ENCODE results near the gene CD63. TPM values are rescaled to one million over a fixed set of nuclear protein-coding genes. Genes with fewer than 3 reads are reported as not detected.

The CD63 gene
- total and polyA plus RNA-seq, 2 of the 13 experiments (the other 11 are each of a cell fraction or from before 2014, with no cell fraction given) = 234 to 277 TPM

DNA sequence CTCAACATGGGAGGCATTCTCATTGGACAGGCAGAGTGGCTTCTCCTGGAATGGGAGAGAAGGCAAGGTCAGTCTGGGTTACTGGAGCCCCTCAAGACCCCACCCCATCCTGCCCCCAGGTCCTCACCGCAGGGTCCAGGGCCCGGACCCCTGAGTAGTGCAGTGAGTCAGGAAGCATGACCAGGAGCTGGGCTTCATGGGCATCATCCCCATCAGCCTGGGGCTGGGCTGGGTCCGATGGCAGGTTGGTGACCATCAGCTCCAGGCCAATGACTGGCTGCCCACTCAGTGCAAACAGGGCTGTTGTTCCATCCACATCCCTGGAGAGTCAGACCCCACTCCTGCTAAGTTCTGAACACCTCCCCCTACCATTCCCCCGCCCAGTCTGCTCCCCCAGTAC lies 34.2 kb downstream of the CD63 start:
- DNase-seq (ENCODE audit: low spot score) (no peak), ATAC-seq (no peak), FAIRE-seq (no peak)
- H3K36me3 ChIP-seq (replicated peaks in 1 of 2; ENCODE audit: control insufficient read depth in 1 of 2, insufficient read depth in 2 of 2, low read length in 2 of 2) = no peaks in the 10 kb centered on the region
- TF ChIP-seq SSRP1 (CRISPR knock-in tag; IDR thresholded peaks at IDR 0.05) (no peak), CCDC6 (CRISPR knock-in tag; IDR thresholded peaks at IDR 0.05) (no peak), ZNF501 (CRISPR knock-in tag; IDR thresholded peaks at IDR 0.05) (no peak), PITX1 (CRISPR knock-in tag; IDR thresholded peaks at IDR 0.05) (no peak), RFX1 (IDR thresholded peaks at IDR 0.05) (no peak), PPARG (CRISPR knock-in tag; conservative IDR thresholded peaks at IDR 0.05) (no peak), ATM (IDR thresholded peaks at IDR 0.05; ENCODE audit: borderline replicate concordance) (no peak), AKAP8 (CRISPR knock-in tag; IDR thresholded peaks at IDR 0.05) (no peak), ADNP (CRISPR knock-in tag; IDR thresholded peaks at IDR 0.05) (no peak), MED13 (CRISPR knock-in tag; IDR thresholded peaks at IDR 0.05) (no peak), TCF7L2 (IDR thresholded peaks at IDR 0.05; ENCODE audit: low read depth, low read length) (no peak), KAT8 (CRISPR knock-in tag; IDR thresholded peaks at IDR 0.05) (no peak), CCAR2 (optimal IDR thresholded peaks at IDR 0.05; ENCODE audit: low read depth, low read length) (no peak)
- TF ChIP-seq, protein P1, sequence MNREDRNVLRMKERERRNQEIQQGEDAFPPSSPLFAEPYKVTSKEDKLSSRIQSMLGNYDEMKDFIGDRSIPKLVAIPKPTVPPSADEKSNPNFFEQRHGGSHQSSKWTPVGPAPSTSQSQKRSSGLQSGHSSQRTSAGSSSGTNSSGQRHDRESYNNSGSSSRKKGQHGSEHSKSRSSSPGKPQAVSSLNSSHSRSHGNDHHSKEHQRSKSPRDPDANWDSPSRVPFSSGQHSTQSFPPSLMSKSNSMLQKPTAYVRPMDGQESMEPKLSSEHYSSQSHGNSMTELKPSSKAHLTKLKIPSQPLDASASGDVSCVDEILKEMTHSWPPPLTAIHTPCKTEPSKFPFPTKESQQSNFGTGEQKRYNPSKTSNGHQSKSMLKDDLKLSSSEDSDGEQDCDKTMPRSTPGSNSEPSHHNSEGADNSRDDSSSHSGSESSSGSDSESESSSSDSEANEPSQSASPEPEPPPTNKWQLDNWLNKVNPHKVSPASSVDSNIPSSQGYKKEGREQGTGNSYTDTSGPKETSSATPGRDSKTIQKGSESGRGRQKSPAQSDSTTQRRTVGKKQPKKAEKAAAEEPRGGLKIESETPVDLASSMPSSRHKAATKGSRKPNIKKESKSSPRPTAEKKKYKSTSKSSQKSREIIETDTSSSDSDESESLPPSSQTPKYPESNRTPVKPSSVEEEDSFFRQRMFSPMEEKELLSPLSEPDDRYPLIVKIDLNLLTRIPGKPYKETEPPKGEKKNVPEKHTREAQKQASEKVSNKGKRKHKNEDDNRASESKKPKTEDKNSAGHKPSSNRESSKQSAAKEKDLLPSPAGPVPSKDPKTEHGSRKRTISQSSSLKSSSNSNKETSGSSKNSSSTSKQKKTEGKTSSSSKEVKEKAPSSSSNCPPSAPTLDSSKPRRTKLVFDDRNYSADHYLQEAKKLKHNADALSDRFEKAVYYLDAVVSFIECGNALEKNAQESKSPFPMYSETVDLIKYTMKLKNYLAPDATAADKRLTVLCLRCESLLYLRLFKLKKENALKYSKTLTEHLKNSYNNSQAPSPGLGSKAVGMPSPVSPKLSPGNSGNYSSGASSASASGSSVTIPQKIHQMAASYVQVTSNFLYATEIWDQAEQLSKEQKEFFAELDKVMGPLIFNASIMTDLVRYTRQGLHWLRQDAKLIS (CRISPR knock-in tag; IDR thresholded peaks at IDR 0.05) = no peak
- TF ChIP-seq, protein P2, sequence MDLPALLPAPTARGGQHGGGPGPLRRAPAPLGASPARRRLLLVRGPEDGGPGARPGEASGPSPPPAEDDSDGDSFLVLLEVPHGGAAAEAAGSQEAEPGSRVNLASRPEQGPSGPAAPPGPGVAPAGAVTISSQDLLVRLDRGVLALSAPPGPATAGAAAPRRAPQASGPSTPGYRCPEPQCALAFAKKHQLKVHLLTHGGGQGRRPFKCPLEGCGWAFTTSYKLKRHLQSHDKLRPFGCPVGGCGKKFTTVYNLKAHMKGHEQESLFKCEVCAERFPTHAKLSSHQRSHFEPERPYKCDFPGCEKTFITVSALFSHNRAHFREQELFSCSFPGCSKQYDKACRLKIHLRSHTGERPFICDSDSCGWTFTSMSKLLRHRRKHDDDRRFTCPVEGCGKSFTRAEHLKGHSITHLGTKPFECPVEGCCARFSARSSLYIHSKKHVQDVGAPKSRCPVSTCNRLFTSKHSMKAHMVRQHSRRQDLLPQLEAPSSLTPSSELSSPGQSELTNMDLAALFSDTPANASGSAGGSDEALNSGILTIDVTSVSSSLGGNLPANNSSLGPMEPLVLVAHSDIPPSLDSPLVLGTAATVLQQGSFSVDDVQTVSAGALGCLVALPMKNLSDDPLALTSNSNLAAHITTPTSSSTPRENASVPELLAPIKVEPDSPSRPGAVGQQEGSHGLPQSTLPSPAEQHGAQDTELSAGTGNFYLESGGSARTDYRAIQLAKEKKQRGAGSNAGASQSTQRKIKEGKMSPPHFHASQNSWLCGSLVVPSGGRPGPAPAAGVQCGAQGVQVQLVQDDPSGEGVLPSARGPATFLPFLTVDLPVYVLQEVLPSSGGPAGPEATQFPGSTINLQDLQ (CRISPR knock-in tag; IDR thresholded peaks at IDR 0.05) = no peak
- TF ChIP-seq, protein P3, sequence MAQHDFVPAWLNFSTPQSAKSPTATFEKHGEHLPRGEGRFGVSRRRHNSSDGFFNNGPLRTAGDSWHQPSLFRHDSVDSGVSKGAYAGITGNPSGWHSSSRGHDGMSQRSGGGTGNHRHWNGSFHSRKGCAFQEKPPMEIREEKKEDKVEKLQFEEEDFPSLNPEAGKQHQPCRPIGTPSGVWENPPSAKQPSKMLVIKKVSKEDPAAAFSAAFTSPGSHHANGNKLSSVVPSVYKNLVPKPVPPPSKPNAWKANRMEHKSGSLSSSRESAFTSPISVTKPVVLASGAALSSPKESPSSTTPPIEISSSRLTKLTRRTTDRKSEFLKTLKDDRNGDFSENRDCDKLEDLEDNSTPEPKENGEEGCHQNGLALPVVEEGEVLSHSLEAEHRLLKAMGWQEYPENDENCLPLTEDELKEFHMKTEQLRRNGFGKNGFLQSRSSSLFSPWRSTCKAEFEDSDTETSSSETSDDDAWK (CRISPR knock-in tag; IDR thresholded peaks at IDR 0.05) = no peak
- TF ChIP-seq, protein P4, sequence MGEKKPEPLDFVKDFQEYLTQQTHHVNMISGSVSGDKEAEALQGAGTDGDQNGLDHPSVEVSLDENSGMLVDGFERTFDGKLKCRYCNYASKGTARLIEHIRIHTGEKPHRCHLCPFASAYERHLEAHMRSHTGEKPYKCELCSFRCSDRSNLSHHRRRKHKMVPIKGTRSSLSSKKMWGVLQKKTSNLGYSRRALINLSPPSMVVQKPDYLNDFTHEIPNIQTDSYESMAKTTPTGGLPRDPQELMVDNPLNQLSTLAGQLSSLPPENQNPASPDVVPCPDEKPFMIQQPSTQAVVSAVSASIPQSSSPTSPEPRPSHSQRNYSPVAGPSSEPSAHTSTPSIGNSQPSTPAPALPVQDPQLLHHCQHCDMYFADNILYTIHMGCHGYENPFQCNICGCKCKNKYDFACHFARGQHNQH (CRISPR knock-in tag; IDR thresholded peaks at IDR 0.05) = no peak
- H4K20me1 ChIP-seq (ENCODE audit: insufficient read depth, low read length) = no peaks in the 10 kb centered on the region
- 43% methylated on average over 1 of the region's 4 CpGs for WGBS (ENCODE audit: low lambda C conversion rate)
- H3K9ac ChIP-seq (ENCODE audit: insufficient read depth, low read depth, low read length) = no peak overlapping the region
- ChIA-PET CTCF (ENCODE audit: low intra/inter-chr PET ratio, low total read pairs) (no interaction called here), POLR2A (no interaction called here)
- no peaks in the 10 kb centered on the region for H3K9me3 ChIP-seq (ENCODE audit: low read length)
- peaks cover 0 to 2% of the 10 kb centered on the region in 2 experiments; a peak in 2 of 5 replicates for H3K27me3 ChIP-seq (ENCODE audit: control insufficient read depth in 1 of 2, insufficient read depth in 2 of 2, low read length in 2 of 2)
- no TSS peak for BruUV-seq (replicated peaks)
- intact Hi-C loops (cut with micrococcal nuclease; ENCODE audit: unreplicated experiment) = no loop called here
- no peak overlapping the region for H3K4me2 ChIP-seq (ENCODE audit: low read depth, low read length)
- in situ Hi-C loops (cut with HindIII; ENCODE audit: extremely low pct_ligation_motif_present, low pct_unique_long_range_greater_than_20kb) = no loop called here
- H2AFZ ChIP-seq (ENCODE audit: low read length) = no peak overlapping the region
- H3K4me3 ChIP-seq (replicated peaks in 1 of 3; ENCODE audit: insufficient read depth in 1 of 3, low read depth in 2 of 3, low read length in 3 of 3) = no peak overlapping the region
- no peak overlapping the region for H3K27ac ChIP-seq (ENCODE audit: extremely low read length, insufficient read depth, low read length)
- H3K4me1 ChIP-seq (ENCODE audit: insufficient read depth, low read length) = peaks cover 34% of the 10 kb centered on the region
- H3K79me2 ChIP-seq (ENCODE audit: insufficient read depth, low read length) = no peaks in the 10 kb centered on the region

Data from HepG2 (cell line).